HG02623 (cell line): ENCODE data around the gene DERA.
A peak's percentile ranks its signal among the peaks of the same experiment; 100 is the strongest.
"Not testable (repeated sequence)": the region's sequence is repeated elsewhere in the genome, so short reads cannot be mapped to it uniquely, and the experiment has no call there.

ENCODE experiments used
- ATAC-seq: cut with Tn5 transposase; IDR thresholded peaks from one replicate; pipeline ENCODE4 v1.9.1; 2021; ENCODE audit warnings: moderate library complexity; ENCODE audit not compliant: unreplicated experiment

Gene DERA

GRCh38 chr12:15910864-15911721, at the start of gene DERA:
TSS of gene DERA (plus strand) at chr12:15911332. CDS start at chr12:15911384, 52 bp downstream.
- ATAC-seq = peak; percentile 96

GRCh38 chr12:15861404-15861803, 49.7 kb upstream of the DERA start:
- no peak for ATAC-seq

- no peak for ATAC-seq
Observed at GRCh38 chr12:15862840-15863239, 48.3 kb upstream of the DERA start.

- ATAC-seq = no peak
Observed at GRCh38 chr12:15863372-15863771, 47.8 kb upstream of the DERA start.

- ATAC-seq = peak; percentile 96
Observed at GRCh38 chr12:15863984-15864383, 47.1 kb upstream of the DERA start.

- no peak for ATAC-seq
Observed at GRCh38 chr12:15868186-15868585, 42.9 kb upstream of the DERA start.

GRCh38 chr12:15873556-15873955, 37.6 kb upstream of the DERA start:
- ATAC-seq = no peak

- not testable (repeated sequence) for ATAC-seq
Observed at GRCh38 chr12:15874556-15875145, 36.5 kb upstream of the DERA start.

- ATAC-seq = no peak
Observed at GRCh38 chr12:15875863-15876262, 35.3 kb upstream of the DERA start.

- no peak for ATAC-seq
Observed at GRCh38 chr12:15879413-15879812, 31.7 kb upstream of the DERA start.

GRCh38 chr12:15880721-15881120, 30.4 kb upstream of the DERA start:
- ATAC-seq = no peak

GRCh38 chr12:15882118-15882971, 28.8 kb upstream of the DERA start, which contains the start of gene STRAP:
TSS of gene STRAP (plus strand) at chr12:15882387. CDS start at chr12:15882708, 321 bp downstream.
- peak; percentile 94 for ATAC-seq

- no peak for ATAC-seq
Observed at GRCh38 chr12:15883536-15883935, 27.6 kb upstream of the DERA start.

- no peak for ATAC-seq
Observed at GRCh38 chr12:15886372-15887042, 24.6 kb upstream of the DERA start.

- no peak for ATAC-seq
Observed at GRCh38 chr12:15887043-15887817, 23.9 kb upstream of the DERA start.

- ATAC-seq = no peak
Observed at GRCh38 chr12:15892645-15893259, 18.4 kb upstream of the DERA start.

- ATAC-seq = no peak
Observed at GRCh38 chr12:15893260-15893659, 17.9 kb upstream of the DERA start.

- no peak for ATAC-seq
Observed at GRCh38 chr12:15896867-15897266, 14.3 kb upstream of the DERA start.

GRCh38 chr12:15897433-15897832, 13.7 kb upstream of the DERA start:
- ATAC-seq = no peak
